CD4-positive, alpha-beta T cell treated with Interferon alpha-2 for 1 hour (primary cell): Measurements from ENCODE around the gene GARIN3.
A peak's percentile ranks its signal among the peaks of the same experiment; 100 is the strongest.

ENCODE experiments used
- DNase-seq, 2 donors: peaks; one replicate each; pipeline ENCODE4 v3.0.0-alpha.2; 2020 to 2022

The GARIN3 gene

DNA sequence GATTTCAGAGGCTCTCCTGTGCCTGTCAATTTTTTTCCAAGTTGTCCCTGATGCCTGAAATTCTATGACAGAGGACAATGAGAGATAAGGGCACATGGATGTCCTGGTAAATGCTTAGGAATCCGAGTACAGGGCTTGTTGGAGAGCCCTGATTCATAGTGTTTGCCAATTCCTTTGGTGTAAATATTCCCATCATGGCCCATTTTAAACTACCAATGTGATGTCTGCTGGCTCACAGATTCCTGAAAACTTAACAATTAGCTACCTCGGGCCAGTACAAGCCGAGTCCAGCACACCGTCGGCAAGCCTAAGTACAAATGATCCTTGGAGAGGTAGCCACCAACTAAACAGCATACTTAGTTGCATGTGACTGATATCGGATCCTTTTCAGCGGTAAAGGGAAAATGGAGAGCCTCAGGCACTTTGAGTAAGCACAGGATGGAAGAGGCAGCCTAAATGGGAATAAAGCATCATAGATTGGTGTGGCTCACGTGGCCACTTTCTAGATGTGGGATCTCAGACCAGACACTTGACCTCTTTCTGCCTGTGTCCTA, 18.1 kb upstream of the GARIN3 start:
- no peak for DNase-seq

DNA sequence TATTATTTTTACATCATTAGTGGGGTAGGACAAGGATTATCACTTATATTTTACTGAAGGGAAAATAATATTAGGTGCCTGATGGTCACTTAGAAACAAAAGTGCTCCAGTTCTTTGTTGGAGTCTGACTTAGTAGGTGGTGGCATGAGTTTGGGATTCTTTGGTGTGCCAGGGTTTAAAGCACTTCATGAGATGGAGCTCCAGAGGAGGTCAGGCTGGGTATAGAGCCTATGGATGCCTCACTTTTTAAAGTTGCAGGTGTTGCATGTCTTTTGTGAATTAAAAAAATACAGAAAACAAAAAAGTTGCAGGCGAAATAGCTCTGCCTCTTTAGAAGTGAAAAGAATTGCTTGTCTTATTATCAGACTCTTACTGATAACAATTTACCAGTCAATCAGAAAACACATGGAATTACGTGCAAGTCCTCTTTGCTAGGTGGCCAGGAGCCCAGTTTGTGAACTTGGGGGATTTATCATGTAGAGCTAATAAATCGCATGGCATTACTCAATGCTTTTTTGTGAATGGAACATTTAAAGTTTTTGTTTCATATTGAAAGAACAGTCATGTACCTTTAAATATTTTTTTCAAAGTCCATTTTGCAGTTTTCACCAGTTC, 16.2 kb upstream of the GARIN3 start:
- no peak for DNase-seq

DNA sequence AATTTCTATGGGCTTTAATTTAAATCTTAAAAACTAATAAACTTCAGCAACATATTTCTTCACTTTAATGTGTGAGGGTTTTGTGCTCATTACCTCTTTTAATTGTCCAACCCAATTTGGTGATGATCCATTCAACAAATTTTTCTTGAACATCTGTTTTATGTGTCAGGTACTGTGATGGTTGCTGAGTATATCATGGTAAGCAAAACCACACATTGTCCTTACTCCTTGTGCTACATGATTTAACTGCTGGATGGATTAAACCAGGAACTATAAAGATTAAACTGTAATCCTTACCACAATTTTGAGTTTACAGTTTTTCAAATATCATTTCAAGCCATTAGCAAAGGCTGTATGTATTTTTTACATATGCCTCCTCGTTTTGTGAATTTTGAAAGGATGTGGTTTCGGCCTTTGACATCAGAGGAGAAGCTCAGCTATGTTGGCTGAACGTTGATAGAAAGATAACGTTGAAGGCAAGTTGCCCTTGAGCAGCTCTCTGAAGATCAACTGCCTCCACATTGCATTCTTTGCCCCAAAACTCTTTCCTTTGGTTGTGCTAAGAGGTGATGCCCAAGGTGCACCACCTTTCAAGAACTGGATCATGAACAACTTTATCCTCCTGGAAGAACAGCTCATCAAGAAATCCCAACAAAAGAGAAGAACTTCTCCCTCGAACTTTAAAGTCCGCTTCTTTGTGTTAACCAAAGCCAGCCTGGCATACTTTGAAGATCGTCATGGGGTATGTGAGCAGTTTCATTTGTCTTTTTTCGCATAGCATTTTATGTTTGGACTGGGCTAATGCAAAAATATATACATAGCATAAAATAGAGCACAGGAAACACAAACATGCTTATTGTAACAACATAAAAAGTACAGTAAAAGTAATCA, 14.6 kb upstream of the GARIN3 start, which contains the start of gene ITK:
TSS of gene ITK (plus strand) at position 467 of the 891 bp plus-strand sequence. CDS start at position 605, 138 bp downstream.
- DNase-seq = peak; percentile 45 to 84

DNA sequence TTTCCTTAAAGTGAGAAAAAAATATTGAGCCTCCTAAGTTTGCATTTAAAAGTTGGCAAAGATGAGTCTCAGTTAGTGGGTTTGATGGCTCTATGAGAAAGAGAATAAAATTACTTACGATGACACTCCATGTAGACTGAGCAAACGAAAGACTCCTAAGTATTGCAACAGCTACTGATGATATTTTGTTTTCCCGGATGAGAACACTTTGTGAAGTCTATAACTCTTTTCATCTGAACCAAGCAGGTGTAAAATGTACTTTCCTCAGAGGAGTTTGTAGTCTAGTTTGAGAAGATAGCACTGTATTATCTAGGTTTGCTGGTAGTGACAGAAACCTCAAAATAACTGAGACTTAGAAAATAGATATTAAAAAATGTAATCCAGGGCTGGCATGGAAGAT, 12.9 kb upstream of the GARIN3 start:
- DNase-seq = no peak

DNA sequence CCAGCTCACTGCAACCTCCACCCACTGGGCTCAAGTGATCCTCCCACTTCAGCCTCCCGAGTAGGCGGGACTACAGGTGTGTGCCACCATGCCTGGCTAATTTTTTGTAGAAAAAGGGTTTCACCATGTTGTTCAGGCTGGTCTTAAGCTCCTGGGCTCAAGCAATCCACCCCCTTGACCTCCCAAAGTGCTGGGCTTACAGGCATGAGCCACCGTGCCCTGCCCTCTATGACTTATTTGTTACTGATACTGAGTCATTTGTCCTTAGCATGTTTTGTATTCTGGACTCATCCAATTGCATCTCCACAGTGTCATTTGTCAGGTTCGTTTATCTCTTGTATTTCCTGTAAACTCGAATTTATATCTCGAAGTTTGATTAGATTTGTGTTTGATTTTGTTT, 11.9 kb upstream of the GARIN3 start:
- DNase-seq = no peak

DNA sequence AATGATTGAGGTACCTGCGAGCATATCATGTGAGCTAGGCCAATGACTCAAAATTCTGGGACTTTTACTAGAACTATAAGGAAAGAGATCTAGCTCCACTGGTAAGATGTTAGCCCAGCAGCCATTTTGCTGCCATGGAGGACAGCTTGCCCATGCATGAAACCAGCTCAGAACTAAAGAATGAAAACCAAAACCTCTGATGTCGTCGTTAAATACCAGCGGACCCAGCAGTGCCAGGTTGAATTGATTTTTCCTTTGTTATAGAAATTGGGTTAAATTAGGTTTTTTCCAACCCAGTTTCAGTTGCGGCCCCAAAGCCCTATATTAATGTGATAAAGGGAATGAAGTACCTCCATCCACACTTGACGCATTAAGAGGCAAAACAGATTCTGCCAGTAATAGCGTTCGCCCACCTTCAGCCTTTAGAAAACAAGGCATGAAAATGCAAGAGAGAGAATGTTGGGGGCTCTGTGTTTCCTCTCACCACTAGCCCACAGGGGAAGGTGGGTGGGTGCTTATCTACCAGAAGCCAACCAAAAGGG, 9.1 kb upstream of the GARIN3 start:
- no peak for DNase-seq

DNA sequence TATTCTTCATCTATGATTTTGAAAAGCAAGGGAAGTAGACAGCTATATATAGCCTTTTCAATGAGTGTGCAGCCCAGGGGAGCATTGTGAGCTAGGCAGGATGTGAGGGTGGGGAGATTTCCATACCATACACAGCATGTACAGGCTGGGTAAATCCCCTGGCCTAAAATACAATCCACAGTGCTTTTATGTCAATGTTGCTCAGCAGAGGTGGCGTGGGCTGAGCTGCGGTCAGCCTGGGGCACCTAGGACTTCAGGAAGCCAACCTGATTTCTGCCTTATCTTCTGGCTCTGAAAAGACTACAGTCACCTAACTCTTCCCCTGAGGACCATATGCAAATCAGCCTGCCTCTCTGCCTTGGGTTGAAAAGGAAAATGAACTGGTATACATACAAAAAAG, 6.3 kb upstream of the GARIN3 start:
- peak; percentile 70 to 87 for DNase-seq

DNA sequence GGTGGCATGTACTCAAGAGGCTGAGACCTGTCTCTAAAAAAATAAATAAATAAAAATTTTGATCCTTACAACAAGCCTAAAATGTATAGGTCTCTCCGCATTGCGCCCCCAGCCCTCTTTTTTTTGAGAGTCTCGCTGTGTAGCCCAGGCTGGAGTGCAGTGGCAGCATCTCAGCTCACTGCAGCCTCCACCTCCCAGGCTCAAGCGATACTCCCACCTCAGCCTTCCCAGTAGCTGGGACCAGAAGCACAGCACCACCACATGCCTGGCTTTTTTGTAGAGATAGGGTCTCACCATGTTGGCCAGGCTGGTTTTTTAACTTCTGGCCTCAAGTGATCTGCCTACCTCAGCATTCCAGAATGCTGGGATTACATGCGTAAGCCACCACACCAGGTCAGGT, 2.2 kb upstream of the GARIN3 start:
- no peak for DNase-seq

DNA sequence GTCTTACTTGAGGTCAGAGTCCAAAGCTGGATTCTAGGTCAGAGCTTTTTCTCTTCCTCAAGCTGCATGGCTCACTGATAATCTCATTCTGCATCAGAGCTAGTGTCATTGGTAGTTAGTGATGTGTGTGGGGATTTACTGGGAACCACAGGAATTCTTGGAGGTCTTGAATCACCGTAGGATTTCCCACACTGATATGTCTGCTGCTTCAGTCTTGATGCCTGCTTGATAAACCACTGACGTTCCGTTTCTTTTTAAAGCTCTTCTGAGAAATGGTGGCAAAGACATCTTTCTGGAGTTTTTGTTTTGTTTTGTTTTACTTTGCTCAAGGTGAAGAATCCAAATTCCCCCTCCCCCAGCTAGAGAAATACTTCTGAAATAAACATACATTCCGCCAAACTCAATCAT, 1.2 kb upstream of the GARIN3 start:
- DNase-seq = peak; percentile 41 to 78

DNA sequence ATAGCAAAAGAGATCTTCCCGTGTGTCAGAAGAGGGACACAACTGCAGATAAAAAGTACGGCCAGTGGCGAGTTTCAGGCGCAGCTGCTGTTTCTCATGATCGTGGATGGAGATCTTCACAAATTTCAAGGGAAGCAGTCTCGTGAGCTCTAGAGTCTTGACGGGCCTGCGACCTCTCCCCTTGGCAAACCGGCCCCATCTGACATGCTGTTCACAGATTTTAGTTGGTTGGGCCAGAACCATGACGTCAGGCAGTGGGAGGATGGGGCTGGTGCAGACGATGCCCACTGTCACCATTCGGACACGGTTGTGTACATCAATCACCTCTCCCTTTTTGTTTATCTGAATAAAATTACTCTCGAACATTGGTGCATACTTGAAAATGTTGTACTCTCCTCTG, 396 bp downstream of the GARIN3 start:
- no peak for DNase-seq

DNA sequence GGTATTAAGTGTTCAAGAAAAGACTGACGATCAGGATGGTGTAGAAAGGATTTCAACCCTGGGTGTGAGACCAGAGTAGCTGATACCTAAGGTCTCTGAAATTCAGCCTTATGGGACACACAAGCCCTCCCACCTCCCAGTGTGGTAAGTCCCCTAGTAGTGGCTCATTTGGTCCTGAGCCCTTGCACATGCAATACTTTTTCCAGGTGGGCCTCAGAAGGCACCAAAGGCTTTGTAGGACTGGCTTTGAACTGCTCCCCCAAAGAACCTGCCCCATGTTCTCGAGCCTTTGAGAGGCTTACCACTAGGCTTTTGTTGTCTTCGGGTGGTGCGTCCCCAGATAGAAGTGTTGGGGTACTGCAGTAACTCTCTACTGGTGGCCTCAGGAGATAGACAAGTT, 803 bp downstream of the GARIN3 start:
- DNase-seq = no peak

DNA sequence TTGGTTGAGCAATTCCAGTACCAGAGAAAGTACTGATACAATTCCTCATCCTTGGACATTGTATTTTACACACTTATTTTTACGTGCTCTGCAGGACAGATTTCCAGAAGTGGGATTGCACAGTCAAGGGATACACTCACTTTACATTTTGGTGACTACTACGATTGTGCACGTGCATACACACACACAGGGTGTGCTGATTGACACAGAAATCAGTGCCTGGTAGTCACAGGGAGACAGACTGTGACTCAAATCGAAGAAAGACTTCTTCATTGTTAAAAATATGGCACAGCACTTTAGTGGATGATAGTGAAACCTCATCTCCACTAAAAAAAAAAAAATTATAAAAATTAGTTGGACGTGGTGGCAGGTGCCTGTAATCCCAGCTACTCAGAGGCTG, 1.5 kb downstream of the GARIN3 start:
- DNase-seq = no peak

DNA sequence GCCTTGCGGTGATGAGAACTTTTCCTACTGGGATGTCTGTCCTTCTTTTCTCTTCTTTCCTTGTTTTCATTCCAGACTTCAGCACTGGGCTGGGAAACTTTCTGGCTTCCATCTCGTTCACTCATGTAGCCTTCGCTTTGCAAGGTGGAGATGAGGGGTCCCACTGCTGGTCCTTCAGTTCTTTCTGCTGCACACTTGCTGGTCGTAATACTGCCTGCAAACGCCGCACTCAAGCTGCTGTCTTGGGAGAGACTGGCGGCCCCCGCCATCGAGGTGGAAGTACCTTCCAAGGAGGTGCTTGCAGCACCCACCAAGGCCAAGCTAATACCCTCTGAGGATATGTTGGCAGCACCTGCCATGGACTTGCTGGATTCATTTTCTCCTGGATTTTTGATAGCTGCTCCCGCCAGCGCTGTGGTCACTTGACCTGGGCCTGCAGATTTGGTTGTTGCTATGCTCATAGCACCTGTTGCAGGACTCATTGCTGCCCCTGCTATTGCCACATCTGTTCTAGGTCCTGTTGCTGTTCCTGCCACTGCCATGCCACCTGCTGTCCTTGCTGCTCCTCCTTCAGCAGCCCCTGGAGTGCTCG, 3.0 kb downstream of the GARIN3 start:
- no peak for DNase-seq

DNA sequence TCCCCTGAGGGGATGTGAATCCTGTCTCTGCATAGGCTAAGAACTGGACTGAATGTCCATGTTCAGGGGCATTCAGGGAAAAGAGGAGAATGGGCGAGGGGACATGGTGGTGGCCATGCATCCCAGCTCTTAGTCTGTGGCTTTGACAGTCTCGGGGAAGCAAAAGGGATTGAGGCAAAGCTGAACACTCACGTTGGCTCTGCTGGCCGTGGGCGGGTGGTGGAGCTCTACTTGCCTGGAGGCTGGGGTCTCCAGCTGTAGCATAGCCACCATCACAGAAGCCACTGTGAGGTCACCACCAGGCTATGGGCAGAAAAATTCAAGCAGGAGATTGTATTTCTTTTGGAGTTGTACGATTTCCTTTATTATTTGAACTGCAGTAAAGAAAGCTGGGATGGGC, 4.1 kb downstream of the GARIN3 start:
- no peak for DNase-seq

DNA sequence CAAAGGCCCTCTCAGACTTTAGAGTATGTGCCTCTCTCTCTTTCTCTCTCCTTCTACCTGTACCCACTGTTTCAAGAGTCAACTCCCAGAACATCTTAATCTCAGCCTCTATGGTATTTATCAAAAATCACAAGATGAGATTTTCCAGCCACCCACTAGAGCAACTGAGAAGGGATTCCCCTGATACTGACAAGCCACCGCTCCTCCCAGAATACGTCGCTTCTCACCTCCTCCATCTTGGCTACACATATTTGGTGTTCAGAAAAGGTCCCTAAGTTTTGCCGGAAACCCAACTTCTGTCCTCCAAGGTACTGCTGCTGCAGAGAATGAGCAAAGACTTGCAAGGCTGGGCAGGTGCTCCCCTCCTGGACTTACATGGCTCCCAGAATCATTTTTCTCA, 6.1 kb downstream of the GARIN3 start:
- DNase-seq = peak; percentile 45 to 85

DNA sequence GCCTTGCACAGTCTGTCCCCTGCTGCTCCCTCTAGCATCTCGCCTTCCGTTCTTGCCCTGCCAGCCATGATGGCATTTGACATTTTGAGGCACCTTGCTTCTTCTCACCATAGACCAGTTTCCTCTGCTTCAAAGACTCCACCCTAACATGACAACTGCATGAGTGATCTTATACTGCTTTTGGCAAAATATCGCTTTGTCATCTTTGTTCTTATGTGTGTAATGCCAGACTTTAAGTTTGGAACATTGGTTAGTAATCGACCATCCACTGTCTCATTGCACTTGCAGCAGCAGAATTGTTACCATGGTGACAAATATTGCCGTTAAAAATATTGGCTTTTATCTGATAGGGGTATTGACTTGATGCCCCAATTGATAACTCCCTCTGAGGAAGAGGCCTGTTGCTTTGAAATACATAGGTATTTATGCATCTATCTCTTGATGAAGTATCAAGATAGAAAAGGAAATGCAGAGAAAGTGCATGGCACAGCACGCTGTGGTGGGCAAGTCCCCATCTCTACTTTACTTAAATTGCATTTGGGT, 6.8 kb downstream of the GARIN3 start:
- peak; percentile 20 to 85 for DNase-seq

DNA sequence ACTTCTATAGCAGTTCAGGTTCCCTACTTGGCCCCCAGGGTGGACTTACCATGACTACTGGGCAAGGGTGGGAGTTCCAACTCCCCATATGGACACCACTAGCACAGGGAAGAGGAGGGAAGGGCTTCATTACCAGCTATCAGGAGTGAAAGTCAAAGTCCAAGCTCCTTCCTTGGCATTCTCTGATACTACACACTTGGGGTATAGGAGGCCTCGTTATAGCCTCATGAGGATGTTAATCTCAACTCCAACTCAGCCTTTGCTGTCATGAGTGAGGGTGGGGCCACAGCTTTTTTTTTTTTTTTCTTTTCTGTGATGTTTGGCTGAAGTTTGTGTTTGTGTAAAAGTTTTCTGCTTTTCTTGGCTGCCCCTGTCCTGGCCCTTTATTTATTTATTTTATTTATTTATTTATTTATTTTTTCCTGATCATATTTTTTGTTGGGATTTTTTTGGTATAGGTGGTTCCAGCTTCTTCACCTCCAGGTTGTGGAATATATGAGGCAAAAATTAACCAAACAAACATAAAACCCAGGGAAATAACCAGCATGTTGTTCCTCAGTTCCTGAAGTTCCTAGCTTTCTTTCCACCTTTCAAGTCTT, 8.7 kb downstream of the GARIN3 start:
- DNase-seq = no peak

DNA sequence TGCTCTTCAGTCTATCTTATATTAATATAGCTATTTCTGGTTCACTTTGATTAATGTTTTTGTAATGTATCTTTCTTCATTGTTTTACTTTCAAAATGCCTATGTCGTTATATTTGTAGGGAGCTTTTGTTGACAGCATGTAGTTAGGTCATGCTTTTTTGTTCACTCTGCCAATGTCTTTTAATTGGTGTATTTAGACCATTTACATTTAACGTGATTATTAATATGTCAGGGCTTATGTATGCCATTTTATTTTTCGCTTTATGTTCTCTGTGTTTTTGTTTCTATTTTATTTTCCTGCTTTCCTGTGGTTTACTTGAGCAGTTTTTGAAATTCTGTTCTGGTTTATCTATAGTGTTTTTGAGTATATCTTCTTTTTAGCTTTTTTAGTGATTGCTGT, 10.8 kb downstream of the GARIN3 start:
- no peak for DNase-seq

DNA sequence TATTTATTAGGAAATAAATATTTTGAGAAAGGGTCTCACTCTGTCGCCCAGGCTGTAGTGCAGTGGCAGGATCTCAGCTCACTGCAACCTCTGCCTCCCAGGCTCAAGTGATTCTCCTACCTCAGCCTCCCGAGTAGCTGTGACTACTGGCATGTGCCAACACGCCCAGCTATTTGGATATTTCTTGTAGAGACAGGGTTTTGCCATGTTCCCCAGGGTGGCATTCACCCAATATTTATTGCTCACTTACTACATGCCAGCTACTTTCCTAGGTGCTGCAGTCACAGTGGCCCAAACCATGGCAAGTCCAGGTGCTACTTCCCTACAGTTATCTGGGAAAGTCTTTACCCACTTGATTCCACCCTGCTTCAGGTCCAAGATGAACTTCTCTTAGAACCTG, 15.1 kb downstream of the GARIN3 start:
- no peak for DNase-seq

DNA sequence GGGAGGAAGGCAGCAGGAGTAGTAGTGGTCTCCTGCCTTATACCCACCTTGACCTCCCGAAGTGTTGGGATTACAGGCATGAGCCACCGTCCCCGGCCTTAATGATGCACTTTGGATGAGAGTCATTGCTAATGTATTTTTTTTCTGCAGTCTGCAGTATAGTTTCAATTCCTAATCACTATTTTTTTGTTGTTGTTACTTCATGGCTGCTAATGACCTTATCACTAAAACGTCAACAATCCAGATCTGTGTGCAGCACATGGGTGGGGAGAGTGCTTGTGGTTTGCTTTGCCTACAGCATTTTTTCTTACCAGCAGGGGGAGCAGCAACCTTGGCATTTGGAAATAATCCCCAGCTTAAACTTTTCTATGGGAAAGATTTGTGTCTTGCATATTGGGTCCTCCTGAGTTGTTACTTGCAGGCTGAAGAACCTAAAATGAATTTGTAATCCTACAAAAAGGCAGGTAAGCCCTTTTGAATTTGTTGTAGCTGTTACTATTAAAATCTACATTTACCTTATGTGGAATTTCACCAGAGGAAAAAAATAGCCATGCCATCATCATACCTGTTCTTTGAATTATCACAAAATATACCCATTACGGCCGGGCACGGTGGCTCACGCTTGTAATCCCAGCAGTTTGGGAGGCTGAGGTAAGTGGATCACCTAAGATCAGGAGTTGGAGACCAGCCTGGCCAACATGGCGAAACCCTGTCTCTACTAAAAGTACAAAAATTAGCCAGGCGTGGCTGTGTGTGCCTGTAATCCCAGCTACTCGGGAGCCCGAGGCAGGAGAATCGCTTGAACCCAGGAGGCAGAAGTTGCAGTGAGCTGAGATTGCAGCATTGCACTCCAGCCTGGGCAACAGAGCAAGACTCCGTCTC, 17.1 kb downstream of the GARIN3 start:
- DNase-seq = peak; percentile 79 to 91

DNA sequence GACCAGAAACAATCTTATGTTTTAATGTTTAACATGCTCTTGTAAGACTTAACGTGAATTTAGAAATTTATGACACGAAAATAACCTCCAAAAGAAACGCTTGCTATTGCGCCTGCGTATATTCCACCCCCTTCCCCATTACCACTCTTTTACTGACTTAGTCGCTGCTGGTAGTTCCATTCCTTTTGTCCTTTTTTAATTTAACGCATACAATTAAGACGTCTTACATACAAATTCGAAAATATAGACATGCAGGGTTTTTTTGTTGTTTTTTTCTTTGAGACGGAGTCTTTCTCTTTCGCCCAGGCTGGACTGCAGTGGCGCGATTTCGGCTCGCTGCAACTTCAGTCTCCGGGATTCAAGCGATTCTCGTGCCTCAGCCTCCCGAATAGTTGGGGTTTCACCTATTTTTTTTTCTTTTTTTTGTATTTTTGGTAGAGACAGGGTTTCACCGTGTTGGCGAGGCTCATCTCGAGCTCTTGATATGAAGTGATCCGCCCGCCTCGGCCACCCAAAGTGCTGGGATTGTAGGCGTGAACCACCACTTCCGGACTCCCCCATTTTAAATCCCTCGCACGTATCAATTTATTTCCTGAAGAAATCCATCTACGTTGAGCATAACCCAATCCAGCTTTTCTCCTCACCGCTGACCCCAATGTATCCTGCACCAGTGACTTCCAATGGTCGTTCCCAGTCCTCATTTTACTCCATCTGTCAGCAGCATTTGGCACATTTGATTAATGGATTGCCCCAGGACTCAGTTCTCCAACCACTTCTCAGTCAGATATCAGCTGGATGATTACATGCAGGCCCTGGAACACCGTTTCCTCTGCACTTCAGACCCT, 22.7 kb downstream of the GARIN3 start:
- DNase-seq = peak; percentile 33 to 63
